SKM-1 (cell line): ENCODE results near the gene TAF5L.
"Not testable (repeated sequence)": the region's sequence is repeated elsewhere in the genome, so short reads cannot be mapped to it uniquely, and the experiment has no call there.

ENCODE experiments used
- DNase-seq: peaks from one replicate; lab custom pipeline; 2025; ENCODE audit not compliant: unreplicated experiment; lab: John Stamatoyannopoulos, UW

Gene TAF5L

DNA sequence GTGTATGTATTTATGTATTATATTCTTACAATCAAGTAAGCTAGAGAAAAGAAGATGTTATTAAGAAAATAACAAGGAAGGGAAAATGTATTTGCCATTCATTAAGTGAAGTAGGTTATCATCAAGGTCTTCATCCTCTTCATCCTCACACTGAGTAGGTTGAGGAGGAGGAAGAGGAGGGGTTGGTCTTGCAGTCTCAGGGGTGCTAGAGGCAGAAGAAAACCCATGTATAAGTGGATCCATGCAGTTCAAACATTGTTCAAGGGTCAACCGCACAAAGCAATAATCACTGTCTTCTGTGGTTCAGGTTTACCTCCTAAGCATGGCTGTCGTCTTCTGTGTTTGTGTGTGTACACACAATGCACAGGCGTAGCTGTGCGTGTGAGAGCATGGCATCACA lies 17.0 kb upstream of the TAF5L start:
- no peak for DNase-seq

DNA sequence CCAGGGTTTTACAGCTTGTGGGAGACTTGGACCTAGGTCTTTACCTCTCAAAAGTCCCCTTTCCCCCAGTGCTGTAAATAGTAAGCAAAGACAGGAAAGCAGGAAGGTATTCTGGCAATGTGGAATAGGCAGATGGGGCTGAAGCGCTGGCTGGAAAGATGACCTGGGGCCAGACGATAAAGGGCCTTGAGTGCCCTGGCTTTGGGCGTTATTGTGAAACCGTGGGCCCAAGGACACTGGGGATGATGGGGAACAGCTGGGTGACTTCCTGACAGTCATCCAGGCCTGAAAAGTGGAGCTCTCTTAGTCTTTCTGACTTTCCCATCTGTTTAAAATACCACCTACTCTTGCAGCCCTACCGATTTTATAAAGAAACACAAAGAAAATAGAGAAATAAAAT lies 16.5 kb upstream of the TAF5L start:
- DNase-seq, result no peak

DNA sequence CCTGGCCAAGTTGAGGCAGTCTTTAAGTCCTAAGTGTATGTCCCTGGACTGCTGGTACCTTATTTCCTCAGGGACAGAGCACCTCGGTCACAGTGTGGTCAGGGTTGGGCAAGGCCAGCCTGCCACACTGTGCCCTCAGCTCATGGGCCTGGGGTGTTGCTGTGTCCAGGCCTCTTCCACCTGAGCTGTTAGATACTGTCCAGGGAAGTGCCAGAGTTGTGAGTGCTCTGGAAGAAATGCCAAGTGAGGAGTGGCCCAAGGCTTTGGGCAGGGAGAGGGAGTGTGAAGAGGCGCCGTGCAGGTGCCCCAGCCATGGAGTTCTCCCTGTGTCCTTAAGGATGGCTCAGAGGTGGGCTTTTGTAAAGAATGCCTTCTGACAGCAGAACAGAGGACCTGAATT lies 15.4 kb upstream of the TAF5L start:
- no peak for DNase-seq

DNA sequence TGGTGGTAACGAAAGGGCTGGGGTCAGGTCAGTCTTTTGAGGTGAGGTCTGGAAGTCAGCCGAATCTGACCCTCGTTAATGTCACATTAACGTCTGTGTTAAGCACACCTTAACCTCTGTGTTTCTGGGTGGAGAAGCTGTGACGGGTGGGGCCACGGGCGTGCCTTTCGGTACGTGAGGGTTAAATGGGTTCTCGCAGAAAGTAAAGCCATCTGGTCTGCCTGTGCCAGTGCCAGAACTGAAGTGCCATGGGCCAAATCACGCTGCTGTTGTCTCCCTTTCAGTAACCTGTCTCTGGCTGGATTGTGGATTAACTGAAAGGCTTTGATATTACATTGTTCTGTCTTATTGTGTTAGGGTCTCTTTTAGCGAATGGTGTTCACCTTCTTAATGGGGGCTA lies 14.5 kb upstream of the TAF5L start:
- no peak for DNase-seq

DNA sequence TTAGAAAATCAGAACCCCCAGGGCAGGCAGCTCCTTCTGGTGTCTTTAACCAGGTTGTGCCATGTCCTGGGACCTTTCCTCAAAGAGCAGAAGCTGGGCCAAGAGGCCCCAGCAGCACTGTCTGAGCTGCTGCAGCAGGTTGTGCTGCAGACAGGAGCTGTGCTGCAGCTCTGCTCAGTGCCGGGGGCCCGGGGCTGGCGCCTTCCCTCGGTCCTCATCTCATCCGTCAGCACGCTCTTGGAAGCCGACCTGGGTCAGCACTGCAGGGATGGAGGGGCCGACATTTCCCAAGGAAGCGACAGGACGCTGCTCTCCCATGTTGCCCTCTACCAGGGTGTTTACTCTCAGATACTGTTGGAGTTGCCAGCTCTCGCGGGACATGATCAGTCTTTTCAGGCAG lies 11.8 kb upstream of the TAF5L start:
- DNase-seq, result no peak

DNA sequence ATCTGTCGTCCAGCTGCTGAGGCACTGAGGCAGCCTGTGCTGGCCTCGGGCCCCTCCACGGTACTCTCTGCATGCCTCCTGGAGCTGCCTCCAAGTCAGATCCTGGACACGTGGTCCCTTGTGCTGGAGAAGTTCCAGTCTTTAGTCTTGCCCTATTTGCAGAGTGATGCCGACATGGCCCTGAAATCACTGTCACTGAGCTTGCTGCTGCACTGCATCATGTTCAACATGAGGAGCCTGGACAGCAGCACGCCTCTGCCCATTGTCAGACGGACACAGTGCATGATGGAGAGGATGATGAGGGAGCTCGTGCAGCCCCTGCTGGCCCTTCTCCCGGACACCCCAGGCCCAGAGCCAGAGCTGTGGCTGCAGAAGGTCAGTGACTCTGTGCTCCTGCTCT lies 10.1 kb upstream of the TAF5L start:
- DNase-seq, result no peak

DNA sequence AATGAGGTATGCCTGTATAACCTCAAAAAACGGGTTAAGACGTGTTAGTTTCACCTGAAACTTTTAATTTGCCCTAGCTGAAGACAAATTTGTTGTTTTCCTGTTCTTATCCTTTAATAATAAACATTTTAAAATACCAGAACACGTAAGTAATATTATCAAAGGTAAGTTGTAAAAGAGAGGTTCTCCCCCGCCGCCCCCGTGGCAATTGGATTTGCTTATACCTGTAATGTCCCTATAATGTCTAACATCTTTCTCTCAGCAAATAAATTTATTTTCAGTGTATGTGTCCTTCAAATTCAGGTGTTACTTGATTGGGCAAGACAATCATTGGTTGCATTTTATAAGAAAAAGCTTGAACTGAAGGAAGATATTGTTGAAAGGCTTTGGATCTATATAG lies 6.0 kb upstream of the TAF5L start:
- DNase-seq, result no peak

DNA sequence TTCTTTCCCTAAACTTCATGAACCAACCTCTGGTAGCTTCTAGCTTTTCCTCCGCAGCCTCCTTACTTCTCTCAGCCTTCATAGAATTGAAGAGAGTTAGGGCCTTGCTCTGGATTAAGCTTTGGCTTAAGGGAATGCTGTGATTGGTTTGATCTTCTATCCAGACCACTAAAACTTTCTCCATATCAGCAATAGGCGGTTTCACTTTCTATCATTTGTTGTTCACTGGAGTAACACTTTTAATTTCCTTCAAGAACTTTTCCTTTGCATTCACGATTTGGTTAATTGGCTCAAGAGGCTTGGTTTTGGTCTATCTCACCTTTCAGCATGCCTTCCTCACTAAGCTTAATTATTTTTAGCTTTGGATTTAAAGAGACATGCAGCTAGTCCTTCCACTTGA lies 5.2 kb upstream of the TAF5L start:
- DNase-seq, result no peak

DNA sequence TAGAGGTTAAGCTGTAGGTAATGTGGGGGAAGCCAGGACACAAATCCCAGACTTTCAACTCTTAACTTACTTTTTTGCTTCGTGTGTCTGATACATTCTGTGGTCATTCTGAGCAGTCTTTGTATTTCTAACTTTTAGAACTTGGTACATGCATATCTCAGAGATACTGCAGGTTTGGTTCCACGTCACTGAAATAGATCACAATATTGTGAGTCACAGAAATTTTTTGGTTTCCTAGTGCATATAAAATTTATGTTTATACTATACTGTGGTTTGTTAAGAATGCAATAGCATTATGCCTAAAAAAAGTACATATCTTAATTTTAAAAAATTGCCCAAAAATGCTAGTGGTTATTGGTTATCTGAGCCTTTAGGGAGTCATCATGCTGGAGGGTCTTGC lies 3.3 kb upstream of the TAF5L start:
- no peak for DNase-seq

DNA sequence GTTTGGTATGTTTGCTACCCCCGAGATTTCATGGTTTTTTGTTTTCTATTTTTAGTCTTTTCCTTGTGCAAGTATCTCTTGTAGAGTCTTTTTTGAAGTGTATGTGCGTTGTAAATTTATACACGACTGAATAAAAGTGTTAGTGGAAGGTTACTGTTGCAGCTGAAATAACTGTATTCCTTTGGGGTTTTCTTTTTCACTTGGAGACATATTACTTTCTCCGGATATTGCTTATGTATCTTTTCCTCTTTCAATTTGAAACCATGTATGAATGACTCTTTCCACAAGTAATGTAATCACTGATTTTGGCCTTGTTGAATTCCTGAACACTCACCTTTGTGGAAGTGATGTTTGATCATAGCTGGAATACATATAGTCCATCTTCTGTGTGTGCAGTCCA lies 1.1 kb upstream of the TAF5L start:
- DNase-seq, result no peak

DNA sequence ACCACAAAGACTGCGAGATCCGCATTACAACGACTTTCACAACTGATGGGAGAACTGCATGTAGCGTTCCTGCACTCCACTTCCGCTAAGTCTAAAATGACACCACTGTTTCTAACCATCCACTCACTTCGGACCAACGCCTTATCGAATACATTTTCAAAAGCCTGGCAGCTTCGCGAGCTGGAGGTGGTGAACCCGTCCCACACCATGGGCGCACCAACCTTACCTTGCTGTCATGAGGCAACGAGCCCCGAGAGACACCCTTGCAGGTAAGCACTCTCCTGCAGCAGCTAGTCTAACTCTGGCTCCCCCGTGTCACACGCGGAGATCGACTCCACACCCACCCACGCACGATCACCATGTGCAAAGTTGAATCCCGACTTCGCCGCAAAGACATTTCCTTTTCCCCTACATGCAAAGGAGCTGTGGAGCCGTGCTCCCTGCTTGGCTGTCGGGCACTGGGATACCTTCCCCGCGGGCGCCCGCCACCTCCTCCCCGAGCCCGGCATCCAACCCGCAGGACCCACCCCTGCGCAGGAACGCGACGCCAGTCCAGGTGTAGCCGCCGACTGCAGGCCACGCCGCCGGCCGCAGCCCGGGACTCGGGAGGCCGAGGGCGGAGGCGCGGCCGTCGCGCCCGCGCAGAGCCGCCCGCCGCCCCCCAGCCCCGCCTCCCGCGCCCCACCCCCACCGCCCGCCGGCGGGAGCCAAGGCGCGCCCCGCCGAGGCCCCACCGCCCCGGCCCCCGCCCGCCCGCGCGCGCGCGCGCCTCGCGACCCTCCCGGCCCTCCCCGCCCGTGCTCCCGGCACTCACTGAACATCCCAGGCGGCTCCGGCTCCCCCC lies 629 bp downstream of the TAF5L start:
- peak; percentile 60 for DNase-seq

DNA sequence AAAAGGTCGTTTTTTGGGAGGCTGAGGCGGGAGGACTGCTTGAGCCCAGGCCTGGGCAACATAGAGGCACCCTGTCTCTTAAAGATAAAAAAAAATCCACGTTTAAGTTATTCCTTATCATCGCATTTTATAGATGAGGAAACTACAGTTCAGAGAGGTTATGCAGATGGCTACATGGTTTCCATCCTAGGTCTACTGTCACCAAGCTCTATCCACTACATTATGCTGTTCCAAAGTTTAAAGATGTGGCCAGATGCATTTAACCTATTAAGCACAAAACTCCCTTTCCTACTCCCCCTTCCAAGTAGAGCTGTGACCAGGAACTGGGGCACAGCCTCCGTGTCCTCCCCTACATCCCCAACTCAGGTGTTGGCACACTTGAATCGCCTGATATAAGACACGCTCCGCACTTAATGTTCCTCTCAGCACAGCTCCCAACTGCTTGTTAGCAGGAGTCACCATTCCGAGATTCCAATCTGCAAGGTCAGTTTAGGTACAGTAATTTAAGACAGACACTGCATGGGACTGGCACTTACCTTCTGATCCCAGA lies 1.3 kb downstream of the TAF5L start:
- DNase-seq, result no peak

DNA sequence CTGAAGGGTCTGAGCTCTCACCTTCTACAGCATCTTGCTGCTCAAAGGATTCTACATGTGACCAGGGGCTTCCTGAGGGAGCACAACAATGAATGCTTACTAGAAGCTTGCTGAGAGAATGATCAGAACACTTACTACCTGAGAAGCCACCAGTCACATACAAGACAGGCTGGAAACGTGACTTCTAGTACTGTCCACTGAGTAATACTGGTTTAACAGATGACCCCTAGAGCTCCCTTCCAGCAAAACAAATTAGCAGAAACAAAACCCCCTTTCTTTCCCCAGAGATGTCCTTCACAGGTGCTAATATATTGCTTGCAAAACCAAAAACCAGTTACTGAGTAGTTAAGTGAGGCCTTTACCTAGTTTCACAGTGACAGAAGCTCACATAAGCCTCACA lies 2.1 kb downstream of the TAF5L start:
- DNase-seq, result no peak

DNA sequence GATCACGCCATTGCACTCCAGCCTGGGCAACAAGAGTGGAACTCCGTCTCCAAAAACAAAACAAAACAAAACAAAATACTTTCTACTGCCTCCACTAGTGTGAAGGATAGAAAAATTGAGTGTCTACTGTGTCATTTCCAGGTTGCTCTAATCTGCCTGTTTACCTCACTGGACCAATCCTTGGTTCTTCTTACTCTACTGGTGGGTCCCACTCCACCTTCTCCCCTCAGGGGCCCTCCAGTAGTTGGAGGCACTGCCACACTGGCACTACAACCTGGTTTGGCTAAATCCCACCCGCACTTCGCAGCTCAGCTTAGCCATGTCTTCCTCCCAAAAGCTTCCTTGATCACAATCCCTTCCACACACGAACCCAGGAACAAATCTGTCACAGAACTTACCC lies 2.7 kb downstream of the TAF5L start:
- DNase-seq, result no peak

DNA sequence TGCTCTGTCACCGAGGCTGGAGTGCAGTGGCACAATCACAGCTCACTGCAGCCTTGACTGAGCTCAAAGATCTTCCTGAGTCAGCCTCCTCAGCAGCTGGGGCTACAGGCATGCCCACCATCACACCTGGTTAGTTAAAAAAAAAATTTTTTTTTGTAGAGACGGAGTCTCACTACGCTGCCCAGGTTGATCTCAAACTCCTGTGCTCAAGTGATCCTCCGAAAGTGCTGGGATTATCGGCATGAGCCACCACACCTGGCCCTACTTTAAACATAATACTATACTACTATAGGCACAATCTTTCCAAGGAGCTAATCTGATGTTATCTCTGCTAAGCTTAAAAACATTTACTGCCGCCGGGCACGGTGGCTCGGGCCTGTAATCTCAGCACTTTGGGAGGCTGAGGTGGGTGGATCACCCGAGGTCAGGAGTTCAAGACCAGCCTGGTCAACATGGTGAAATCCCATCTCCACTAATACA lies 3.2 kb downstream of the TAF5L start:
- DNase-seq, result not testable (repeated sequence)

DNA sequence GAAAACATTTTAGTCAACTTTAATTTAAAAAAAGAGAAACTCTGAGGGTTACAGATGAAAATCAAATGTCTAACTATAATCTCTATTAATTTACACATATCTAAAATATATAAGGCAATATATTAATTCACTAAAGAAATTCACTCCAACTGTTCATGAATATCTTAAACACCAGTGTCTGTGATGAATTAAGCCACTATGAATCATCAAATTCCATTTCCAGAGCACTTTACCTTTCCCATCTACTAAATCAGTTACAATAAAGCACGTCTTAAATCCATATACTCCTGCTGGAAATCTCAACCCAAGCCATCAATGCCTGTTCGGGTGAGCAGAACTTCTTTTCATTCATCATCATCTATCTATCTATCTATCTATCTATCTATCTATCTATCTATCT lies 4.3 kb downstream of the TAF5L start:
- no peak for DNase-seq

DNA sequence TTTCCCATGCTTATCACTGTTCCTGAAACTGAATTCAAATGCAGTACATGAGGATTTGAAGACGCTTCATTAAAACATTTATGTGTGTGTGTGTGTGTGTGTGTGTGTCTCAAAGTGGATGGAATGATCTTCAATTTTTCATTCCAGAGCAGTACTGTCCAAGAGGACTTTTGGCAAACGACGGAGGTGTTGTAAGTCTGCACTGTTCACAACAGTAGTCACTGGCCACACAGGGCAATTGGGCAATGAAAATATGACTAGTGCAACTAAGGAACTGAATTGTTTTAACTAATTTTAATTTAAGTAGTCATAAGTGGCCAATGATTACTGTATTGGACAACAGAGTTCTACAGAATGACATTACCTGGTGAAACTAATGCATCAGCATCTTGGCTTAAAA lies 5.0 kb downstream of the TAF5L start:
- DNase-seq, result no peak

DNA sequence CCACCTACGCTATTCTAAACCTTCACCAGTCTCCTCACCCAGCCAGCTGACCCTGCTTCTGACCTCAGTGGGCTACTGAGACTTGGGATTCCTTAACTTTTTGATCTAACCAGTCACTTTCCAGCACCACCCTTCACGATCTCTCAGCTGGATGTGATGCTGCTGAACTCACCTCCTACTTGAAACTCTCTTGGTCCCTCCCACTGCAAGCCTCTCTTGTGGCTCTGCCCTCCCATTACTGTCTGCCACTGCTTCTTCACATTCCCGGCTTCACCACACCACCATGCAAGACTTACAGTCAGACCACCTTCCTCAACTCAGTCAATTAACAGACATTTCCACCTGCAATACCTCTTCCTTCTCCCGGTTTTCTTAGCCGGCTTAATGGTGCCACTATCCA lies 6.3 kb downstream of the TAF5L start:
- DNase-seq, result no peak

DNA sequence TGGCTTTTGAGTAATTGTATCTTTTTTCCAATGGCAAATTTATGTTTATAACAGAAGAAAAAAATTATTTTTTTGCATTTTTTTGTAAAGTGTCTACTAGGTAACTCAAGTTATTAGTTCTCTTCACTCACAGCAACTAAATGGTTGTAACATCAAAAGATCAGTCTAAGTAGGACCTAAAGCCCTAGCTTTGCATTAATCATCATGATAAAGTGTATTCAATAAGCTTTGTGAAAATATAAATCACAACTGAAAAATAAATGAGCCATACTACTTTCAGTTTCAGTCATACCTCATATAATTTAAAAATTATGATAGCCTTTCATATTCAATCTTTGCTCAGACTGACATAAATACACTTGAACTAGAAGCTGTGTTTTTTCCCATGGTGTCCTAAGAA lies 6.9 kb downstream of the TAF5L start:
- no peak for DNase-seq

DNA sequence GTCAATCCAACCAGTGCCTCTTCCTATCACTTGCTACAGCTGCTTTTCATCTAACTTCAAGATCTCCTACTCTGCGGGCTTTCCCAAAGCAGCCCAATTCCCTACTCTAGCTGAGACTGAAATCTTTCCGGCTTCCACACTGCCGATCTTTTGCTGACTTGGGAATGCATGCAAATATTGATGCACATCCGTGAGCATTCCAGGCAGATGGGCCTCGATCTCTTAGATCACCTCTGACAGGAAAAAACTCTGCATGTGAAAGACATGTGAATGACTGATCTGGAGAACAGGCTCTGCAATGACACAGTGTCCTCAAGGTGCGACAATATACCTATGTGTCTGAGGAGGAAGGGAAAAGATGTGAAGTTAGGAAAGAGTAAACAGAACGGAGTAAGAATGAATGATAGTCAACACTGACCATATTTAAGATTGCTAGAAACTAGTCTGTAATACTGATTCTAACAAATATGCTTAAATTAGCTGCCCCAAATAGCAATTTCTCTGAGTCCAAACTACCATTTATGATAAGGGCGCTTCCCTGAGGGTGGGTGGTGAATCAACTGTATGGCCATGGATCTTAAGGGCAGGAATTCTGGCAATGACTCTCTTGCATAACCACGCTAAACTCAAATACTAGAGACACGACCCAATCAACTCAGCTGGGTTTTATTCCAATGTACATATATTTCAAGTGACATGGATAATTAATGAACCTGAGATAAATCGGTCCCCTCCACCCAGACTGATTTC lies 8.4 kb downstream of the TAF5L start:
- no peak for DNase-seq

DNA sequence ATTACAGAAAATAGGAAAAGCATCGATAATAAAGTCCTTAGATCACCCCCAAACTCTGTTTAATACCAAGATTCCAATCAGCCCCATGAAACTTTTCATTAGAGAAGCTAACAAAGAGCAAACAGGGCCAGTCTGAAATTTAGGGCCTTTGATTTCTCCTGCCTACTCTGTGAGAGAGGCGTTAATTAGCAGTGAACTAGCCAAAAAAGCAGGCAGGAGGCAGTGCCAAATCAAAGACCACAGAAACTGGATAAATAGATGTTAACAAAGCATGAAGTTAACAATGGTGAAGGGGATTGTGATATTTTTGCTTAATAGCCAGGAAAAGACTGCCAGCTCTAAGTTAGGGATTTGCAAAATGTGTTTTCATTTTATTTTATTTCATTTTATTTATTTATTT lies 11.2 kb downstream of the TAF5L start:
- DNase-seq, result no peak

DNA sequence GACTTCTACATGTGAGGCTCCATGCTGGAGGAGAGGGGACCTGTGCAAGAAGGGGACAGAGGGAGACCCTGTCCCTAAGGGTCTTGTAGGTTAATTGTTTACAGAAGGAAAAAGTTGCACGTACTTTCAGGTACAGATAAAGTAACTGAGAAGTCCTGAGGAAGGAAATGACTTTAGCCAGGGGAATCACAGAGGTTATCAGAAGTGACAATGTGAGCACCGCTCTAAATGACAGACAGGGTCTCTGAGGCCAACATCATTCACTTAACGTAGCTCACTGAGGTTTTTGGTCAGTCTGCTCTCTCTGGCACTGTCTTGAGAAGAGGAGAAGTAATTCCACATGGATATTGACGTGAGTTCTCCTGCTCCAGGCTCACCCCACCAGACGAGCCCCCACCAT lies 12.0 kb downstream of the TAF5L start:
- no peak for DNase-seq
